GM18519 (cell line): ENCODE measurements around the gene XPA.

Experiments
- ATAC-seq: cut with Tn5 transposase; IDR thresholded peaks from one replicate; pipeline ENCODE4 v1.9.1; 2021; ENCODE audit warnings: mild to moderate bottlenecking, moderate library complexity; ENCODE audit not compliant: unreplicated experiment, low FRiP score

The XPA gene

DNA sequence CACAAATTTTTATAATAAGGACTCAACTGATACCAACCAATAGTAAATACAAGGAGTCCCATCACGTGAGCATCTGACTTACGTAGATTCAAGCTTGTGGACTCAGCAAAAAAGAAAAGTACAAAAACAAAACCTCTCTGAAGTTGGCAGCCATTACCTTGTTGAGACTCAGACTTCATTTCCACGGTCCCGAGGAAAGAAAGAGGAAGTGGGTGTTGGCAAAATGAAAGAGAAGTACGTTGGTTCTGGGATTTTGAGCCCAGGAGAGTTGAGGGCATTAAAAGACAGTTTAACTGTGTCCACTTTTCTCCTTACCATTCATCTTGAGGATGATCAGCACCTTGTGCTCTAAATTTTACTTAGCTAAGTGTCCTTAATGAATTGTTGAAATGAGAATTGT lies 36.8 kb downstream of the XPA start:
- ATAC-seq = no peak

DNA sequence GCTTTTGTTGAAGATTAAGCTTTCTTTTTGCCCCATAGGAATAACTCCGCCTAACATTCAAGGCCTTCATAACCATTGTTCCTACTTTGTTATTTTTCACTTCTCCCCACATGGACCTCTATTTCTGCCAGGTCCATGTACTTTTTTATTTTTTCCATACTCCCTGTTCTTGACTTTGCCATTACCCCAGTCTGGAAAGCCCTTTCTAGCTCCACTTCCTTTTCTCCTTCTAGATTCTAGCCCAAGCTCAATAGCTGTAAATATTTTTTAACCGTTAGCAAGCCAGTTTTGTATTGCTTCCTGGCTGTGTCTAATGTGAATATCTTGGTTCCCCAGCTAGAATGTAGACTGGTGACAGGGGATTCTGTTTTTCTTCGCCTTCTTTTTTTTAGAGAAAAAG lies 37.4 kb downstream of the XPA start:
- no peak for ATAC-seq

DNA sequence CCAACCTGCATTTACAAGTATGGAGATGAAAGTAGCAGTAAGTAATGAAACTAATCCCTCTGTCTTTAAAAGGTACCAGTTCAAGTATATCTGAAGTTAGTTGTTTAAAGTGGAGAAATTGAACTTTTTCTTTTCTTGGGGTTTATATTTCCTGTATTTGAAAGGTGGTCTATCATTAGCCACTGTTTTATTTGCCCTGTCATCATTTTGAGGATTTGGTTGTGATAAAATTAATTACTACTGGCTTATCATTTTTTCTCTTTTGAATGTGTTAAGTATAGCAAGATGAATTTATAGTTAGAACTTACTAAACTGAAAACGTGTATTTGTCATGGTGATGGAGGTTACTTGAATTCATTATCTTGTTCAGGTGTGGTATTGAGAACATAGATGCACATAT lies 38.4 kb downstream of the XPA start:
- ATAC-seq = no peak

DNA sequence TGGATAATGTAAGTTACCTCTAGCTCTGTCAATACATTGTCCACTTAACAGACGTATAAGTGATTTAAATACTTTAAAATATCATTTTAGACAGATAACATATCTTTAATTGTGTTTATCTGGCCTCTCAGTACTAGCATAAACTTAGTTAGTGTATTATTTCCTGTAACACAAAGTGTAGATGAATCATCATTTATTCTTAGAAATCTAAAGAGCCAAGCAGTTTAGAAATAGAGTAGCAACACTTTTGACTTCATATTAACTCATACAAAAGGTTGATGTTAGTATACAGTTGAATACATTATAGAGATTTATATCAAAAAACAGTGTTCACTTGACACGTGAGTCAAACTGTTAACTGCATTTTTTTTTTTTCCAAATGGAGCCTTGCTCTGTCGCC lies 45.5 kb downstream of the XPA start:
- ATAC-seq = no peak

DNA sequence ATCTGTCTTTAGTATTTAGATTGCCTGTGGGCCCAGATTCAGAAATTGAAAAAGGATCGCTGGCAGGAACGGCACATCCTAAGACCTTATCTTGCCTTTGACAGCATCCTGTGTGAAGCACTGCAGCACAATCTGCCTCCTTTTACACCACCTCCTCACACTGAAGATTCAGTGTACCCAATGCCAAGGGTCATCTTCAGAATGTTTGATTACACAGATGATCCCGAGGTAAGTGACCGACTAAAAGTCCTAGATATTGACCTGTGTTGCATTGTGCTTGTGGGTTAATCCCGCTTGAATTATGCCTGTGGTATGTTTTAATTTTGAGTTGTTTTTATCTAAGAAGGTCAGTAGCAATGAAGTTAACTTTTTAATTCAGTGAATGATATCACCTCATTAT lies 49.1 kb downstream of the XPA start:
- ATAC-seq = no peak

DNA sequence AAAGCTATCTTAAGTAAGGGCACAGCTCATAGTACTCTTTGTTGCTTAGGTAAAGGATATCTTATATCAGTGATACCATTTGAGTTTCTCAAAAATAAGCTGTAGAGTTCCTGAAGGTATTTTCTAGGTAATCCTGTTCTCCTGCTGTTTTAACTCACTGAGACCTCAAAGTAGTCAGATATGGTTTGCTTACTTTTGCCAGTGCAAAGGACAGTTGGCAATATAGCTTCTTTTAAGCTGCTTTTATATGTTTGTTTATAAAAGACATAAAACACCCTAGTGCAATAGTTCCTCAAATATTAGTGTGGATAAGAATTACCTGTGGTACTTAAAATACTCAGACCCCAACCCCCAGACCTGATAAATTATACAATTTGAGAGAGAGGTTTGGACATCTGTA lies 51.4 kb downstream of the XPA start:
- ATAC-seq = no peak

DNA sequence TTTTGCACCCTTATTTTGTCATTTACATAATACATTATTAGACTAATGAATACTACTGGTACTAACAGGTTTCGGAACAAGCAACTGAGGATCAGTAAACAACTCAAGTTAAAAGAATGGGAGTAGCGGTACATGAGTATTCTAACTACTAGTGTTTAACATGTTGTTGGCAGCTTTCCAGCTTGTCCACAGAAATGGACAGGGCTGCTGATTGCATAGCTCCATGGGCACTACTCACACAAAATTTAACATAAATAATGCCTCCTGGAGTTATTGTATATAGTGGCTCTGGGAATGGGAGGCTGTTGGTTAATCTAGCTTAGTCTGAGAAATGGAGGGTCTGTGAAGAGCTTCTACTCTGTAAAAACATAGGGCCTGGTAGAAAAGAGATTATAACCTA lies 56.8 kb downstream of the XPA start:
- ATAC-seq = no peak

DNA sequence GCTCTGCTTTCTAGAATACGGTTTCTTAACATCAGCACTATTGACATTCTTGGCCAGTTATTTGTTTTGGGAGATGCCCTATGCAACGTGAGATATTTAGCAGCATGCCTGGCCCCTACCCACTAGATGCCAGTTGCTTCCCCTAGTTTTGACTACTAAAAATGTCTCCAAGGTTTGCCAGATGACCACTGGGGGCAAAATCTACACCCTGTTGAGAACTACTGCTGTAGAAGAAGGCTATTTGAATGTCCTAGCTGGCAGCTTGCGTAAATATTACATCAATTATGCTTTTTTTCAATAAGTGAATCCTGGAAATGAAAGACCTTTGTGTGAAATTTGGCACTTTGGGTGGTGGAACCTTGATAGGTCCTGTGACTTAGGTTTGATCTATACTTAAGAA lies 58.5 kb downstream of the XPA start:
- ATAC-seq = no peak

DNA sequence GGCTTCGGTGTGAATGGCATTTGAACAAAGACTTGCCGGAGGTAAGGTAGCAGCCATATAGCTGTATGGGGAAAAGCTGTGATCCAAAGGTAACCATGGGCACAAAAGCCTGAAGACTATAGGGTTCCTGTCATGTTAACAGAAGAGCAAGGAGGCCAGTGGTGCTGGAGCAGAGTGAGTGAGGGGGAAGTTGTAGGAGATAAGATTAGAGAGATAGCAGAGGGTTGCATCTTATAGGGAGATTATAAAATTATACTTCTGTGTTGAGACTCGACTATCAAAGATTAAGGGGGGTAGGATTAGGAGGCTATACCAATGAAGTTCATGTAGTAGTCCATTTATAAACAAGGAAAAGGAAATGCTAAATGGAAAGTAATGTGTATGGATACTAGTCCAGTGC lies 60.2 kb downstream of the XPA start:
- no peak for ATAC-seq

DNA sequence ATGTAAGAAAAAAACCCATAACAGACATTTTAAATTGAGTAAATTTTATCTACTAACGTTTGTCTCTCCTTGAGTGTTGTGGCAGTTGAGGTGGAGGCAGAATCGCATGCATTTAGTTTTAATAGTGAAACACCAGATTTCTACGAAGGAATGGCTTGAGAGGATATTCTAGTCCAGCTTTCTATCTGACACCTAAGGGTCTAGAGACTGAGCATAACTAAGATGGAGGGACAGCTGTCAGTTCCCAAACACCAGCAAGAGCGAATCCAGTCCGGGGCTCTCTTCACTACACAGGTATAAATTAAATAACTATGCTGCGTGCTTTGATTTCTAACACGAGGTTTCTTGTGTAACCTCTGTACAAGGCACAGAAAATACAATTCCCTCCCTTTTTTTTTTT lies 62.1 kb downstream of the XPA start:
- no peak for ATAC-seq

DNA sequence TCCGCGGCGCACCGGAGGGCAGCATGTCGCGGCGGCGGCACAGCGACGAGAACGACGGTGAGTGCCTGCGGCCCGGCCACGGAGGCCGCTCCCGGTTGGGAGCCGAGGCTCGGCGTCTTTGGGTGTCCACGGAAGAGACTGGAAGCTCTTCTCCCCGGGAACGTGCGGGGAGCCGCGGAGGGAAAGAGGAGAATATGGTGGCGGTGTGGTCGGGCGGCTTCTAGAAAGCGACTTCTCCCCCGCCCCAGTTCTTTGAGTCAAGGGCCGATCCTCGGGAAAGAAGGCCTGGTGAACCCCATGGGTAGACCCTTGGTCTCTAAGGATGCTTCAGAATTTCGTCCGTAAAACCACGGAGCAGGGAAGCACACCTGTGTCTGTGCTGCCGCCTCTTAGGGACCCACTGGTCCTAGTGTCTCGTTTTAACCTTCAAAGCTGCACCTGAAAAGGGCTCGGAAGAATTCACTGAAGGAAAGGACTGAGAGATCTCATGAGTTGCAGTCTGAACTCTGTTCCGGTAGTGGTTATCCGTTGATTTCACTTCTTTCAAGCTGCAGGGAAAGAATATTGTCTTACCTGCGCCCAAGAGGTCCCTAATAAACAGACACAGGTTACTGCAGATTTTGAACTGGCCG lies 63.2 kb downstream of the XPA start:
- ATAC-seq = no peak

DNA sequence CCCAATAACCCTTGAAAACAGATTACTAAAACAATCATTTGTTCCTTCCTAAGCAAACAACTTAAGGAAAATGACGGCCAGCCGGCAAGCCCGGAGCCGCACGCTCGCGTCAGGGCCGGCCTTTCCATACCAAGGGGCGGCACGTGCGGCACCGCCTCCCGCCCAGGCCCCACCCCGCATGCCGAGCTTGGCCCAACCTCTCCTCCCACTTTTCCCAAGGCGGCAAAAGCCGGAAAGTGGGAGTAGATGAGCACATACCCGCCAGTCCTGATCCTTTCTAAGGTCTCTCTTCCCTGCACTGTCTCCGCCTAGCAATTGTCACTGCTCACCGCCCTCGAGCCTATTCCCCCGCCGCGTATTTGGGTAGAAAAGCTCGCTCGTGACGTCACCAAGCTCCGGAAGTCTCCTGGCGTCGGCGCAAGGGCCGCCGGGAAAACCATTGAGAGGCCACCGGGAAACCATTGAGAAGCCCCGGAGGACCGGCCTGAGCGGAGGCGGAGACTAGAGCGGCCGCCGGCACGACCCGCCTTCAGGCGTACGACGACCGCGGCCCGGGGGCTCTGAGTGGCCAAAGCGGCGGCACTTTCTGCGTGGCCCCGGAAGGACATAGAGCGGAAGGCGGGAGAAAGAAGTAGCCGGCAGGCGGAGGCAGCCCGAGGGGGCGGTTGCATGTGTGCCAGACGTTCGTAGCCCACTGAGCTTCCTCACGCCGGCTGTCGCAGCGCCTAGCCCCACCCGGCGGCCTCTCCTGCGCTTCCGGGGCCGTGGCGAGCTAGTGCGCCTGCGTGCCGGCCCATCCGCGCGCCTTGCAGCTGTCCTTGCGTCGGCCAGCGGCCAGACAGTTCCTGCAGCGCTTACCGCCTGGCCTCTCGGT lies 63.9 kb downstream of the XPA start, which contains the start of the genes NCBP1 and TSTD2:
TSS of gene NCBP1 (plus strand) at position 837 of the 874 bp plus-strand sequence. CDS start 61 bp downstream, outside the sequence.
TSS of gene TSTD2 (minus strand) at position 384 of the 874 bp plus-strand sequence. CDS start 5,806 bp downstream, outside the sequence.
- ATAC-seq = peak; percentile 72

DNA sequence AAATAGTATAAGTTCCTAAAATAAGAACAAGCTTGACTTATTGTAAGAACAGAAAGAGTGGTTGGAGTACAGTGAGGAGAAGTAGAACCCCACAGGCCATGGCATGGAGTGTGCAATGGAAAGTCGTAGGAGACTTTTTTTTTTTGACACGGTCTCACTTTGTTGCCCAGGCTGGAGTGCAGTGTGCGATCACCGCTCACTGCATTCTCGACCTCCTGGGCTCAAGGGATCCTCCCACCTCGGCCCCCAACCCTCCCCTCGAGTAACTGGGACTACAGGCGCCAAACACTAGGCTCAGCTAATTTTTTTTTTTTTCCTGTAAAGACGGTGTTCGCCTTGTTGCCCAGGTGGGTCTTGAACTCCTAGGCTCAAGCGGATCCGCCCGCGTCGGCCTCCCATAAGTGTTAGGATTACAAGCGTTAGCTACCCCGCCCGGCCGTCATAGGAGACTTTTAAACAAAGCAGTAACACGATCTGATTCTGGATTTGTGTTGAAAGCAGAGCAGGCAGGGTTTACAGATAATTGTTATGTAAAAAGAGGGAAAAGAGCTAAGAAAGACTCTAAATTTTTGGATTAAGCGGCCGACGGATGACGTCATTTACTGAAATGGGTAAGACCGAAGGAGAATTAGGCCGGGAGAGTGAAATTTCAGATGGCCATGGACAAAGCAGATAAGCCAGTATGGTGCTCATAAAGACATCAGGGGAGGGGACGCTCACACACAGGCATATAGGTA lies 64.7 kb downstream of the XPA start:
- ATAC-seq = peak; percentile 3

DNA sequence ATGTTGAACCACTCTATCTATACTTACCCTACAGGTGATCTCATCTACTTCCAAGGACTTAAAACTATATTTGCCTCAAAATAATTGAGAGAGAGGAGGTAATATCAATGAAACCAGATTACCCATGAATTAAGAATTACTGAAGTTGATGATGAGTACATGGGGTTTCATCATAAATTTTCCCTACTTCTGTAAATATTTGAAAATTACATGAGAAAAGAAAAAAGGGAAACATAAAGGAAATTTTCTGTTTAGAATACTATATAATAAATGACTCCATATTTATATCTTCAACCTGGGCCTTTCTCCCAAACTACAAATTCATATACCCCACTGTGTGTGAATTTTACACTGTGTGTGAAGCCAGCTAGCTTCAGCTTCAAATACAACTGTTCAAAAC lies 66.5 kb downstream of the XPA start:
- ATAC-seq = no peak

DNA sequence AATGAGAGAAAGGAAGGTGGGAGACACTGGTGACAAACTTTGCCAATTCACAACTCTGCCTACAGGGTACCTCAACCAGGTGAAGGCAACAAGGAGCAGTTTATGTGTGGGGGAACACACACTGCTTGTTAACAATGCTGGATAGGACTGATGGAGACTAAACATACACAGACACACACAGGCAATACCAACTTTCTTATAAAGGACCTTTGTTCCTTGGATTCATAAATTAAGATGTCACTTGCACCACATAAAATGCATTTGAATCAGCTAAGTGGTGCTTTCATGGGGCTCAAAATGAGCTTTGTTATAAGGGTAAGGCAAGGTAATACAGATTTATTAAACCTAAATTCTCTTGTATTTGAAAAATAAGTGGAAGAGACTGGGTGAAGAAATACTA lies 68.0 kb downstream of the XPA start:
- no peak for ATAC-seq

DNA sequence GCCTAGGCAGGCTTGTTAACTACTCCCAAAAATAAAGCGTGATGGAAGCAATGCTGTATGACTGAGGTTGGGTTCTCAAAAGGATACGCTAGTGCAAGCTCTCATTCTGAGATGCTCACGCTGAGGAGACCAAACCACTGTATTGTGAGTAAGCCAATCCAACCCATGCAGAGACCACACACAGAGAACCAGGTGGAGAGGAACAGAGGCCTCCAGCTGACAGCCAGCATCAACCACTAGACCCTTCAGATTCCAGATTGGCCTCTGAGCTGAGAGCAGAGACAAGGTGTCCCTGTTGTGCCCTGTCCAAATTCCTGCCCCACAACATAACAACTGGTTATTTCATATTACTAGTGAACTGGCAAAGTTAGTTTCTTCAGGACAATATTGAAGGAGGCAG lies 68.5 kb downstream of the XPA start:
- no peak for ATAC-seq

DNA sequence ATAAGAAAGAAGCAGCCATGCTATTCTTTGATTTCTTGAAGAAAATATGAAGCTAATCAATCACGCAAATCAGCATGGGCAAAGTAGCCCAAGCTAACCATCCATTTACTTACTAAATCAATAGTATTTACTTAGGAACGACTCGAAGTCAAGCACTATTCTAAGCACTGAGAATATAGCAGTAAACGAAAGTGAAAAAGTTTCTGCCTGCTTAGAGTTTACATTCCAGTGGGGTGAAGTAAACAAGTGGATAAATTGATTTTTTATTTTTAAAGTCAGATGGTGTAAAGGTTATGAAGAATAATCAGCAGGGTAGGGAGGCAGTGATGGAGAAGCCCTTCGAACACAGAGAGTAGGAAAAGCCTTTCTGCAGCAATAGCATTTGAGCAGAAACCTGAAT lies 69.5 kb downstream of the XPA start:
- no peak for ATAC-seq

DNA sequence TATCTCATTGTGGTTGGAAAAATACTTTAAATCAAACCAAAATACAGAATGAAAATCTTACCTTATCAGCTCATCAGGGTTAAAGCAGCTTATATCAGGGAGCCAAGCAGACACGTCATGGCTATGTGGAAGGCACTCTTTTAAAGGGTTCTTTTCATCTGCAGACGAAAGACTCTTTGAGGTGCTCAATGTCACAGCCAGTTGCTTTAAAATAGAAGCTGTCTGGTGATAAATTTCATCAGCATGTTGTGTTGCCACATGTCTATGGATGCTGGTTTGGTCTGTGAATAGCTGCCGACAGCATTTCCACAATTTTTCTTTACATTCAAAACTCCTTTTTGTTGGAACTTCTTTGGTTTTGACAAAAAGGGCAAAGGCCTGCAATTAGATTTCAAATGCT lies 71.5 kb downstream of the XPA start:
- ATAC-seq = no peak
